Smooth muscle cell (in vitro differentiated cells): ENCODE measurements around the gene ATL3. TPM values are rescaled to one million over a fixed set of nuclear protein-coding genes. Genes with fewer than 3 reads are reported as not detected.
A peak's percentile ranks its signal among the peaks of the same experiment; 100 is the strongest.

Experiments
- DNase-seq: peaks from one replicate; lab custom pipeline; 2025; ENCODE audit not compliant: unreplicated experiment; lab: John Stamatoyannopoulos, UW
- H2AFZ ChIP-seq: fragments of 200-600 bp; sonication (generic); 2 replicates; pipeline ENCODE4 v1.6.0; 2016; ENCODE audit warnings: antibody characterized with exemption, low read depth, mild to moderate bottlenecking
- H3F3A ChIP-seq: fragments of 200-600 bp; sonication (generic); 2 replicates; pipeline ENCODE4 v1.6.0; 2017; ENCODE audit warnings: antibody characterized with exemption, low read depth
- H3K27ac ChIP-seq: fragments of 200-600 bp; sonication (generic); 2 replicates; pipeline ENCODE4 v1.5.1; 2016; ENCODE audit warnings: low read depth, mild to moderate bottlenecking
- H3K27me3 ChIP-seq: fragments of 200-600 bp; sonication (generic); 2 replicates; pipeline ENCODE4 v1.6.1; 2016; ENCODE audit warnings: low read depth, mild to moderate bottlenecking
- H3K36me3 ChIP-seq: fragments of 200-600 bp; sonication (generic); 2 replicates; pipeline ENCODE4 v1.5.1; 2016; ENCODE audit warnings: low read depth
- H3K4me1 ChIP-seq: fragments of 200-600 bp; sonication (generic); 2 replicates; pipeline ENCODE4 v1.5.1; 2016; ENCODE audit warnings: low read depth
- H3K4me2 ChIP-seq: fragments of 200-600 bp; sonication (generic); 2 replicates; pipeline ENCODE4 v1.6.0; 2016; ENCODE audit warnings: mild to moderate bottlenecking
- H3K4me3 ChIP-seq: fragments of 200-600 bp; sonication (generic); 2 replicates; pipeline ENCODE4 v1.5.1; 2016; ENCODE audit warnings: mild to moderate bottlenecking
- H3K79me2 ChIP-seq: fragments of 200-600 bp; sonication (generic); 2 replicates; pipeline ENCODE4 v1.6.0; 2016; ENCODE audit warnings: low read depth, mild to moderate bottlenecking
- H3K9ac ChIP-seq: fragments of 200-600 bp; sonication (generic); 2 replicates; pipeline ENCODE4 v1.6.0; 2016; ENCODE audit warnings: low read depth
- H3K9me3 ChIP-seq: fragments of 200-600 bp; sonication (generic); replicated peaks from 2 replicates; pipeline ENCODE4 v1.5.1; 2016; ENCODE audit warnings: low read depth
- H4K20me1 ChIP-seq: fragments of 200-600 bp; sonication (generic); 2 replicates; pipeline ENCODE4 v1.6.0; 2016; ENCODE audit warnings: low read depth
- WGBS: methylation state at CpG from one replicate; pipeline ENCODE4 v1.1.7; 2016; ENCODE audit warnings: low lambda C conversion rate; 5-methylcytosine and 5-hydroxymethylcytosine counted together
- polyA plus RNA-seq: library from polyadenylated mRNA; unstranded; fragments of >200 nt; fragmentation: Nextera tagmentation; extraction: Ambion mirVana; gene quantifications from 2 replicates; pipeline ENCODE4 v1.2.1, GENCODE V29; 2016
- total RNA-seq: library from RNA; depleted of rRNA; stranded (reverse); fragments of >200 nt; gene quantifications from 2 replicates; pipeline ENCODE4 v1.2.3, GENCODE V29; 2014
- TF ChIP-seq, protein P1 (sequence below): fragments of 200-600 bp; sonication (generic); IDR thresholded peaks from 2 replicates; pipeline ENCODE4 v1.5.1; 2017; ENCODE audit warnings: borderline replicate concordance, mild to moderate bottlenecking, antibody characterized with exemption; ENCODE audit not compliant: insufficient read depth, poor library complexity, severe bottlenecking

Gene ATL3
- total and polyA plus RNA-seq, 2 experiments from 2014 or later: 13.0 to 32.5 TPM

DNA sequence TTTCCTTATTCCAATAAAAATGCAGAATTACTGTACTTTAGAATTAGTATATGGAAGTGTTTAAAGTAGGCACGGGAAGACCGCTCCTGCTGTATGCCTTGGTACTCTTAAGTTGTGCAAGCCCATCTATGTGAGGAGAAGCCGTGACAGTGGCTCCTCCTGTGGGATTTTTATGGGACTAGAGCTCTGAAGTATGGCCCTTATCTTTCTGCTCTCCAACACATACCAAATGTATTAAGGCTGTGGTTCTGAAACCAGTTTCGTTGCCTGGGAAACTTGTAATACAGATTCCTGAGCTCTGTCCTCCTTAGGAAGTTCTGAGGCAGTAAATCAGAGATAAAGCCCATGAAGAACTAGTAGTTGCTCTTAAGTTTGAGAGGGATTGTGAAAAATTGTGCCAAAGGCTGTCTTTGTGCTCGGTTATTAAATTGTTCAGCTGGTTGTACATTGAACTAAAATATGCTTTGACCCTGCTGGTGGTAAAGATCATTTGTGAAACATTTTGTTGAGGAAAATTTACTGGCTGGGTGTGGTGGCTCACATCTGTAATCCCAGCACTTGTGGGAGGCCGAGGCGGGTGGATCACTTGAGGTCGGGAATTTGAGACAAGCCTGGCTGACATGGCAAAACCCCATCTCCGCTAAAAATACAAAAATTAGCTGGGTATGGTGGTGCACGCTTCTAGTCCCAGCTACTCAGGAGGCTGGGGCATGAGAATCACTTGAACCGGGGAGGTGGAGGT lies 39.5 kb upstream of the ATL3 start:
- Histone ChIP-seq H3K4me2 (peak overlapping the region; percentile 75), H3K27ac (peak overlapping the region; percentile 89), H3K9me3 (no peaks in the 10 kb centered on the region), H3K79me2 (peaks cover 68% of the 10 kb centered on the region), H3K4me3 (peak overlapping the region; percentile 0), H4K20me1 (peaks cover 74% of the 10 kb centered on the region), H3K27me3 (no peaks in the 10 kb centered on the region), H3F3A (peaks cover 28% of the 10 kb centered on the region), H3K36me3 (no peaks in the 10 kb centered on the region), H2AFZ (no peak overlapping the region), H3K9ac (peak overlapping the region; percentile 33), H3K4me1 (peaks cover 7% of the 10 kb centered on the region)
- DNase-seq: no peak
- TF ChIP-seq, protein P1, sequence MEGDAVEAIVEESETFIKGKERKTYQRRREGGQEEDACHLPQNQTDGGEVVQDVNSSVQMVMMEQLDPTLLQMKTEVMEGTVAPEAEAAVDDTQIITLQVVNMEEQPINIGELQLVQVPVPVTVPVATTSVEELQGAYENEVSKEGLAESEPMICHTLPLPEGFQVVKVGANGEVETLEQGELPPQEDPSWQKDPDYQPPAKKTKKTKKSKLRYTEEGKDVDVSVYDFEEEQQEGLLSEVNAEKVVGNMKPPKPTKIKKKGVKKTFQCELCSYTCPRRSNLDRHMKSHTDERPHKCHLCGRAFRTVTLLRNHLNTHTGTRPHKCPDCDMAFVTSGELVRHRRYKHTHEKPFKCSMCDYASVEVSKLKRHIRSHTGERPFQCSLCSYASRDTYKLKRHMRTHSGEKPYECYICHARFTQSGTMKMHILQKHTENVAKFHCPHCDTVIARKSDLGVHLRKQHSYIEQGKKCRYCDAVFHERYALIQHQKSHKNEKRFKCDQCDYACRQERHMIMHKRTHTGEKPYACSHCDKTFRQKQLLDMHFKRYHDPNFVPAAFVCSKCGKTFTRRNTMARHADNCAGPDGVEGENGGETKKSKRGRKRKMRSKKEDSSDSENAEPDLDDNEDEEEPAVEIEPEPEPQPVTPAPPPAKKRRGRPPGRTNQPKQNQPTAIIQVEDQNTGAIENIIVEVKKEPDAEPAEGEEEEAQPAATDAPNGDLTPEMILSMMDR: peak; percentile 13
- WGBS: 11% methylated on average over 11 of the region's 11 CpGs

DNA sequence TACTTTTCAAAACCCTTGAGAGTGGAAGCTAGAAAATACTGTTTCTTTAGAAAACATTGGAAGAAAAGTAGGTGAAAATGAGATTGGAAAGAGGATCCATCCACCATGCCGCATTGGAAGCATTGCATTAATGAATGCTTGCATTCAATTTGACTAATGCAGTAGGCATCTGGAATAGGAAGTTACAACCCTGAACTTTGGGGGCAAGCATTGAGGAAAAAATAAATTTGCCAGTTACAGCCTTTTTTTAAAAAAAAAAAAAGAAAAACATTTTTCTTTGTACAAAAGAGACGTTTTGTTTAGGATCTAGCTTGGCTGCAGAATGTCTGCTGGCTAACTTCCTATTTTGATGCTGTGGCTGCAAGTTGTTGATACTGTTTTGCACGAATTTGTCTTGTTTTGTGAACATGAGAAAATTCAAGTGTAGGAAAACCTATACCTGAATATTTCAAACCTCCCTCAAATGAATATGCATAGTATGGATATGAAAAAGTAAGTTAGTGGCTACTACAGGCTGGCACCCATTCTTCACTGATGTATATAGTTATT lies 38.2 kb upstream of the ATL3 start:
- Histone ChIP-seq H3K79me2 (peaks cover 72% of the 10 kb centered on the region), H2AFZ (no peak overlapping the region), H3K27ac (peak overlapping the region; percentile 89), H3K4me1 (peaks cover 7% of the 10 kb centered on the region), H3K9ac (no peak overlapping the region), H4K20me1 (peaks cover 75% of the 10 kb centered on the region), H3K4me3 (no peak overlapping the region), H3K27me3 (no peaks in the 10 kb centered on the region), H3K36me3 (no peaks in the 10 kb centered on the region), H3K9me3 (no peaks in the 10 kb centered on the region), H3F3A (peaks cover 28% of the 10 kb centered on the region), H3K4me2 (peak overlapping the region; percentile 75)
- no peak for DNase-seq
- 73% methylated on average over 3 of the region's 3 CpGs for WGBS
- TF ChIP-seq, protein P1: no peak

DNA sequence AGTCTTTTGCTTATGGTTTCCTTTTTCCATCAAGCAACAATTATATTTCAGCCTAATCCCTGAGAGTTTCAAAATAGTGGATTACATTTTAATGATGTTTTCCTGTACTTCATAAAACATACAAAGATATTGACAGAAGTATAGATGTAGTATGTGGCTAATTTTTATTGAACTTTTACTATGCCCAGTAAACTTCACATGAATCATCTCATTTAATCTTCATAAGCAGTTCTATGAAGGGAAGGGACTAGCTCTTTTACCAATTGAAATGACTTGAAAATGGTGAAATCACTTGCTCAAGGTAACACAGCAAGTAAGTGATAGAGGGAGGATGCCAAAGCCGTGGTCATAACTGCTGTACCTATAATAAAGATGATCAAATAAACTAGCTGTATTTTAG lies 37.6 kb upstream of the ATL3 start:
- WGBS: 100% methylated on average over 1 of the region's 1 CpG
- Histone ChIP-seq H3K9ac (no peak overlapping the region), H3K9me3 (no peaks in the 10 kb centered on the region), H3K79me2 (peaks cover 72% of the 10 kb centered on the region), H3K4me3 (no peak overlapping the region), H2AFZ (no peak overlapping the region), H3K36me3 (no peaks in the 10 kb centered on the region), H3K4me2 (no peak overlapping the region), H3F3A (peaks cover 28% of the 10 kb centered on the region), H4K20me1 (peaks cover 76% of the 10 kb centered on the region), H3K27ac (no peak overlapping the region), H3K27me3 (no peaks in the 10 kb centered on the region), H3K4me1 (peaks cover 7% of the 10 kb centered on the region)
- TF ChIP-seq, protein P1: no peak
- no peak for DNase-seq

DNA sequence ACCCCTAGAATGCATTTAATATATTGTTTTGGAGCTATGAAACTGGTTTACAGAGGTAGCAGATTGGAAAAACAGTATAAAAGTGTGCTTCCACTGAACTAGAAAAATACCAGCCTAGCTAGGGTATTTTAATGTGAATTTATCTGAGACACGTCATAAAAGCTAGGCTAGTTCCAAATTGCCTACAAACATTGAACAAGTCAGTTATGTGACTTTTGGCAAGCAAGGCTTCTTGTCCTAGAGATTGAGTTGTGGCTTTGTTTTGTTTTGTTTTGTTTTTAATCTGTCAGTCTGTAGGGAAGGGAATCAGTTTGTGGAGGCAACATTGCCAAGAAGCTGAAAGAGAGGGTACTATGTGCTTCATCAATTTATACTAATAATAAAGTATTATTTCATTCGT lies 34.4 kb upstream of the ATL3 start:
- Histone ChIP-seq H3K36me3 (no peaks in the 10 kb centered on the region), H3K4me3 (no peak overlapping the region), H2AFZ (no peak overlapping the region), H3K9ac (no peak overlapping the region), H3K4me1 (peaks cover 7% of the 10 kb centered on the region), H3K79me2 (peaks cover 80% of the 10 kb centered on the region), H4K20me1 (peaks cover 61% of the 10 kb centered on the region), H3K27me3 (no peaks in the 10 kb centered on the region), H3K27ac (no peak overlapping the region), H3K9me3 (no peaks in the 10 kb centered on the region), H3K4me2 (no peak overlapping the region), H3F3A (peaks cover 14% of the 10 kb centered on the region)
- TF ChIP-seq, protein P1: no peak
- DNase-seq: no peak
- 95% methylated on average over 2 of the region's 2 CpGs for WGBS
